ENCODE results near the gene MAN1B1. TPM values are rescaled to one million over a fixed set of nuclear protein-coding genes. Genes with fewer than 3 reads are reported as not detected.

Gene MAN1B1
- total RNA-seq, 1 donor from 2014 or later: 109 TPM

GRCh38 chr9:137099231-137099630, 12.4 kb downstream of the MAN1B1 start:
- no peaks in the 10 kb centered on the region for H3K27me3 Mint-ChIP-seq (ENCODE audit: unreplicated experiment)
- TF ChIP-seq, protein P1, sequence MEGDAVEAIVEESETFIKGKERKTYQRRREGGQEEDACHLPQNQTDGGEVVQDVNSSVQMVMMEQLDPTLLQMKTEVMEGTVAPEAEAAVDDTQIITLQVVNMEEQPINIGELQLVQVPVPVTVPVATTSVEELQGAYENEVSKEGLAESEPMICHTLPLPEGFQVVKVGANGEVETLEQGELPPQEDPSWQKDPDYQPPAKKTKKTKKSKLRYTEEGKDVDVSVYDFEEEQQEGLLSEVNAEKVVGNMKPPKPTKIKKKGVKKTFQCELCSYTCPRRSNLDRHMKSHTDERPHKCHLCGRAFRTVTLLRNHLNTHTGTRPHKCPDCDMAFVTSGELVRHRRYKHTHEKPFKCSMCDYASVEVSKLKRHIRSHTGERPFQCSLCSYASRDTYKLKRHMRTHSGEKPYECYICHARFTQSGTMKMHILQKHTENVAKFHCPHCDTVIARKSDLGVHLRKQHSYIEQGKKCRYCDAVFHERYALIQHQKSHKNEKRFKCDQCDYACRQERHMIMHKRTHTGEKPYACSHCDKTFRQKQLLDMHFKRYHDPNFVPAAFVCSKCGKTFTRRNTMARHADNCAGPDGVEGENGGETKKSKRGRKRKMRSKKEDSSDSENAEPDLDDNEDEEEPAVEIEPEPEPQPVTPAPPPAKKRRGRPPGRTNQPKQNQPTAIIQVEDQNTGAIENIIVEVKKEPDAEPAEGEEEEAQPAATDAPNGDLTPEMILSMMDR (IDR thresholded peaks at IDR 0.05): no peak
- H3K4me1 Mint-ChIP-seq (ENCODE audit: unreplicated experiment): no peaks in the 10 kb centered on the region
- peaks cover 26% of the 10 kb centered on the region for H3K36me3 Mint-ChIP-seq (ENCODE audit: unreplicated experiment)
- no peaks in the 10 kb centered on the region for H3K9me3 Mint-ChIP-seq (ENCODE audit: unreplicated experiment)
- no peak for DNase-seq (ENCODE audit: extremely low spot score, unreplicated experiment)
- H3K27ac Mint-ChIP-seq (ENCODE audit: unreplicated experiment): no peak overlapping the region
- no peak overlapping the region for H3K4me3 Mint-ChIP-seq (ENCODE audit: unreplicated experiment)

DNA sequence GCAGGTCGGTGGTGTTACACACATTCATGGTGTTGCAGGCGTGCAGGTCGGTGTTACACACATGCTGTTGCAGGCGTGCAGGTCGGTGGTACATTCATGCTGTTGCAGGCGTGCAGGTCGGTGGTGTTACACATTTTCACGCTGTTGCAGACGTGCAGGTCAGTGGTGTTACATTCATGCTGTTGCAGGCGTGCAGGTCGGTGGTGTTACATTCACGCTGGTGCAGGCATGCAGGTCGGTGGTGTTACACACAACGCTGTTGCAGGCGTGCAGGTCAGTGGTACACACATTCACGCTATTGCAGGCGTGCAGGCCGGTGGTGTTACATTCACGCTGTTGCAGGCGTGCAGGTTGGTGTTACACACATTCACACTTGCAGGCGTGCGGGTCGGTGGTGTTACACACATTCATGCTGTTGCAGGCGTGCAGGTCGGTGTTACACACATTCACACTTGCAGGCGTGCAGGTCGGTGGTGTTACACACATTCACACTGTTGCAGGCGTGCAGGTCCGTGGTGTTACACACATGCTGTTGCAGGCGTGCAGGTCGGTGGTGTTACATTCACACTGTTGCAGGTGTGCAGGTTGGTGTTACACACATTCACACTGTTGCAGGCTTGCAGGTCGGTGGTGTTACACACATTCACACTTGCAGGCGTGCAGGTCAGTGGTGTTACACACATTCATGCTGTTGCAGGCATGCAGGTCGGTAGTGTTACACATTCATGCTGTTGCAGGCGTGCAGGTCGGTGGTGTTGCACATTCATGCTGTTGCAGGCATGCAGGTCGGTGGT, 16.6 kb downstream of the MAN1B1 start:
- Mint-ChIP-seq H3K27ac (ENCODE audit: unreplicated experiment) (no peak overlapping the region), H3K4me1 (ENCODE audit: unreplicated experiment) (no peaks in the 10 kb centered on the region), H3K4me3 (ENCODE audit: unreplicated experiment) (no peak overlapping the region), H3K27me3 (ENCODE audit: unreplicated experiment) (no peaks in the 10 kb centered on the region), H3K9me3 (ENCODE audit: unreplicated experiment) (no peaks in the 10 kb centered on the region), H3K36me3 (ENCODE audit: unreplicated experiment) (peaks cover 18% of the 10 kb centered on the region)
- TF ChIP-seq, protein P1 (IDR thresholded peaks at IDR 0.05): no peak
- no peak for DNase-seq (ENCODE audit: extremely low spot score, unreplicated experiment)

DNA sequence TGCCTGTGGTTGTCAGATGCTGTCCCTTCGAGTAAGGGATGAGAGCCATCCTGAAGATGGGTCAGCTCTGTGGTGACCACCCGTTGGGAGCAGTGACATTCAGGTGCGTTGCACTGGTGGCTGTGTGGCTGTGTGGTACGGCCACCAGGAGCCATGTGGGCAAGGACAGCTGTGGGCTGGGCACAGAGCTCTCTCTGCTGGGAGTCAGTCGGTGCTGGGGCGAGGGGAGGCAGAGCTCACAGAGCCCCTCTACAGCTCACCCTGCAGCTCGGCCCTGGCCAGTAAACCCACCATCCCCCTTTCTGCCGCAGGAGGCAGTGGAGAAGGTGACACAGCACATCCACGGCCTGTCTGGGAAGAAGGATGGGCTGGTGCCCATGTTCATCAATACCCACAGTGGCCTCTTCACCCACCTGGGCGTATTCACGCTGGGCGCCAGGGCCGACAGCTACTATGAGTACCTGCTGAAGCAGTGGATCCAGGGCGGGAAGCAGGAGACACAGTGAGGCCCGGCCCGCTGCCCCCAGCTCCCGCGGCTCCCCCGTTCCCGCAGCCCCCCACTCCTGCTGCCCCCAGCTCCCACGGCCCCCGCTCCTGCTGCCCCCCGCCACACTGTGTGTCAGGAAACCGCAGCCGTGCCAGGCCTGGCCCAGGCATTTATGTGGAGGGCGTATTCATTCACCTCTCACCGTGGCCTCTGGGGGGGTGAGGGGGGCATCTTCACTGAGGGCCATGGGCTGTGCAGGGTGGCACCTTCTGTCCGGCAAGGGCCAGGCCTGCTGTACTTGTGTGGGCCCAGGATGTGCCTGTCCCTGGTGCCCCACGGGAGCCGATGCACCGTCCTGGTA, 19.3 kb downstream of the MAN1B1 start:
- Mint-ChIP-seq H3K4me3 (ENCODE audit: unreplicated experiment) (no peak overlapping the region), H3K27ac (ENCODE audit: unreplicated experiment) (no peak overlapping the region), H3K9me3 (ENCODE audit: unreplicated experiment) (no peaks in the 10 kb centered on the region), H3K36me3 (ENCODE audit: unreplicated experiment) (peaks cover 10% of the 10 kb centered on the region), H3K4me1 (ENCODE audit: unreplicated experiment) (no peaks in the 10 kb centered on the region), H3K27me3 (ENCODE audit: unreplicated experiment) (no peaks in the 10 kb centered on the region)
- no peak for DNase-seq (ENCODE audit: extremely low spot score, unreplicated experiment)
- TF ChIP-seq, protein P1 (IDR thresholded peaks at IDR 0.05): no peak

DNA sequence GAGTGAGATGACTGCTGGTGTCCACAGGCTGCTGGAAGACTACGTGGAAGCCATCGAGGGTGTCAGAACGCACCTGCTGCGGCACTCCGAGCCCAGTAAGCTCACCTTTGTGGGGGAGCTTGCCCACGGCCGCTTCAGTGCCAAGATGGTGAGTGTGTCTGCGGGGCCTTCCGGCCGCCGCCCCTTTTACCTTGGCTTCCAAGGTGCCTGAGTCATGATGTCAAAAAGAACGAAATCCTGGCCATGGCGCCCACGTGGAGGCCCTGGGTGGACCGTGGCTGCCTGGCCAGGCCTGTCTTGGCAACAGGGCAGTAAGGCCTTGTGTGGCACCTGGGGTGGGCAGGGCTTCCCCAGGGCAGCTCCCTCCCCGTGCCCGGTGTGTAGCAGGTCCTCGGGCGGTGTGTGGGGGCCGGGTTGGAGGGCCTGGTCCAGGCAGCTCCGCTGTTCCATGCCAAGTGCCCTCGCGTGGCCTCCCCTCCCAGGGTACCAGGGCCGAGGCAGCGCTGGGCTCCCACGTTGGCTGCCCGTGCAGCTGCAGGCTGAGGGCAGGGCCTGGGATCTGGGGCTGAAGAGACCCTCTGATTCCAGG, 20.0 kb downstream of the MAN1B1 start:
- no peaks in the 10 kb centered on the region for H3K4me1 Mint-ChIP-seq (ENCODE audit: unreplicated experiment)
- H3K27me3 Mint-ChIP-seq (ENCODE audit: unreplicated experiment): no peaks in the 10 kb centered on the region
- H3K4me3 Mint-ChIP-seq (ENCODE audit: unreplicated experiment): no peak overlapping the region
- no peaks in the 10 kb centered on the region for H3K9me3 Mint-ChIP-seq (ENCODE audit: unreplicated experiment)
- no peak for DNase-seq (ENCODE audit: extremely low spot score, unreplicated experiment)
- peaks cover 10% of the 10 kb centered on the region for H3K36me3 Mint-ChIP-seq (ENCODE audit: unreplicated experiment)
- TF ChIP-seq, protein P1 (IDR thresholded peaks at IDR 0.05): no peak
- no peak overlapping the region for H3K27ac Mint-ChIP-seq (ENCODE audit: unreplicated experiment)
